WTC11 (cell line): ENCODE data around the gene ZNF205. TPM values are rescaled to one million over a fixed set of nuclear protein-coding genes. Genes with fewer than 3 reads are reported as not detected.

Experiments
- ATAC-seq: fragments of 200-7000 bp; cut with Tn5 transposase; 2 replicates; pipeline ENCODE4 v1.10.0; 2021; ENCODE audit warnings: mild to moderate bottlenecking, moderate library complexity
- CTCF ChIA-PET: fragments of 300-600 bp; sonication (Branson Sonifier 250); formaldehyde crosslinking; loops from one replicate; lab custom pipeline; 2021; ENCODE audit warnings: antibody characterized with exemption; lab: Charles Lee
- POLR2A ChIA-PET: fragments of 350-600 bp; sonication (Branson Sonifier 250); formaldehyde crosslinking; loops from one replicate; lab custom pipeline; 2021; ENCODE audit warnings: antibody characterized with exemption; lab: Charles Lee
- DNase-seq: peaks from one replicate; pipeline ENCODE4 v3.0.0; 2021; ENCODE audit warnings: low spot score
- H3K27ac Mint-ChIP-seq: 2 replicates; pipeline ENCODE4 v1.8.0; 2021; ENCODE audit warnings: mixed read lengths
- H3K27me3 Mint-ChIP-seq: 2 replicates; pipeline ENCODE4 v1.8.0; 2021; ENCODE audit warnings: low read depth, mild to moderate bottlenecking, moderate library complexity, mixed read lengths
- H3K36me3 Mint-ChIP-seq: 2 replicates; pipeline ENCODE4 v1.8.0; 2021; ENCODE audit warnings: mixed read lengths
- H3K4me1 Mint-ChIP-seq: 2 replicates; pipeline ENCODE4 v1.8.0; 2022; ENCODE audit warnings: mixed read lengths
- H3K4me3 Mint-ChIP-seq: 2 replicates; pipeline ENCODE4 v1.8.0; 2021; ENCODE audit warnings: mild to moderate bottlenecking, moderate library complexity, mixed read lengths
- H3K9me3 Mint-ChIP-seq: 2 replicates; pipeline ENCODE4 v1.8.0; 2021; ENCODE audit warnings: mixed read lengths
- ARID4B ChIP-seq: sonication (generic); formaldehyde crosslinking; IDR thresholded peaks from 2 replicates; pipeline ENCODE4 v1.8.0; 2023; ENCODE audit warnings: missing genetic modification reagents, mild to moderate bottlenecking, borderline replicate concordance
- CREB1 ChIP-seq: sonication (generic); formaldehyde crosslinking; IDR thresholded peaks from 2 replicates; pipeline ENCODE4 v1.8.0; 2023; ENCODE audit warnings: mild to moderate bottlenecking, missing genetic modification reagents
- CTCF ChIP-seq: fragments of 200-600 bp; IDR thresholded peaks from 2 replicates; pipeline ENCODE4 v1.8.0; 2022; ENCODE audit warnings: antibody characterized with exemption
- EMX1 ChIP-seq: fragments of 250-450 bp; sonication (Bioruptor Pico); IDR thresholded peaks from 2 replicates; pipeline ENCODE4 v1.8.0; 2021; ENCODE audit warnings: mild to moderate bottlenecking
- ETV6 ChIP-seq: sonication (generic); formaldehyde crosslinking; IDR thresholded peaks from 2 replicates; pipeline ENCODE4 v1.8.1; 2022; ENCODE audit warnings: mild to moderate bottlenecking, missing genetic modification reagents
- HMGA2 ChIP-seq: fragments of 250-450 bp; sonication (Bioruptor Pico); IDR thresholded peaks from 2 replicates; pipeline ENCODE4 v1.4.0; 2021; ENCODE audit warnings: mild to moderate bottlenecking, moderate library complexity
- IRF2 ChIP-seq: sonication (generic); formaldehyde crosslinking; IDR thresholded peaks from 2 replicates; pipeline ENCODE4 v1.8.0; 2022; ENCODE audit warnings: low read depth, missing genetic modification reagents, borderline replicate concordance
- MLX ChIP-seq: sonication (generic); formaldehyde crosslinking; IDR thresholded peaks from 2 replicates; pipeline ENCODE4 v1.8.1; 2023; ENCODE audit warnings: mild to moderate bottlenecking, missing genetic modification reagents, moderate library complexity
- NFYB ChIP-seq: sonication (generic); formaldehyde crosslinking; conservative IDR thresholded peaks from 2 replicates; pipeline ENCODE4 v1.8.0; 2022; ENCODE audit warnings: low read depth, missing genetic modification reagents
- NR3C1 ChIP-seq: sonication (generic); formaldehyde crosslinking; conservative IDR thresholded peaks from 2 replicates; pipeline ENCODE4 v1.8.1; 2023; ENCODE audit warnings: low read depth, mild to moderate bottlenecking, missing genetic modification reagents
- PRRX2 ChIP-seq: fragments of 250-450 bp; sonication (Bioruptor Pico); IDR thresholded peaks from 2 replicates; pipeline ENCODE4 v1.8.0; 2021; ENCODE audit warnings: mild to moderate bottlenecking
- SMAD4 ChIP-seq: sonication (generic); formaldehyde crosslinking; IDR thresholded peaks from 2 replicates; pipeline ENCODE4 v1.8.0; 2022; ENCODE audit warnings: mild to moderate bottlenecking, missing genetic modification reagents
- ZBTB21 ChIP-seq: sonication (generic); formaldehyde crosslinking; IDR thresholded peaks from 2 replicates; pipeline ENCODE4 v1.8.1; 2023; ENCODE audit warnings: mild to moderate bottlenecking, missing genetic modification reagents, borderline replicate concordance
- ZNF263 ChIP-seq: sonication (generic); formaldehyde crosslinking; IDR thresholded peaks from 2 replicates; pipeline ENCODE4 v1.8.1; 2022; ENCODE audit warnings: low read depth, mild to moderate bottlenecking, moderate library complexity, missing genetic modification reagents
- ZNF416 ChIP-seq: fragments of 250-450 bp; sonication (Bioruptor Pico); IDR thresholded peaks from 2 replicates; pipeline ENCODE4 v1.9.0; 2021; ENCODE audit warnings: mild to moderate bottlenecking, inconsistent platforms
- ZNF532 ChIP-seq: fragments of 250-450 bp; sonication (Bioruptor Pico); IDR thresholded peaks from 2 replicates; pipeline ENCODE4 v1.9.0; 2021; ENCODE audit warnings: mild to moderate bottlenecking, borderline replicate concordance
- total RNA-seq: library from RNA; stranded (reverse); gene quantifications from 3 replicates; pipeline ENCODE4 v1.2.3, GENCODE V29; 2021
- TF ChIP-seq, protein P1 (sequence below): sonication (generic); formaldehyde crosslinking; IDR thresholded peaks from 2 replicates; pipeline ENCODE4 v1.8.0; 2022; ENCODE audit warnings: mild to moderate bottlenecking, missing genetic modification reagents
- TF ChIP-seq, protein P2 (sequence below): sonication (generic); formaldehyde crosslinking; conservative IDR thresholded peaks from 2 replicates; pipeline ENCODE4 v1.8.1; 2022; ENCODE audit warnings: mild to moderate bottlenecking, missing genetic modification reagents

Gene ZNF205
- total RNA-seq, 1 experiment from 2014 or later, result 22.7 TPM

- TF ChIP-seq SMAD4 (CRISPR knock-in tag), result no peak
- TF ChIP-seq NR3C1 (CRISPR knock-in tag), result no peak
- no peak for TF ChIP-seq MLX (CRISPR knock-in tag)
- no peak for TF ChIP-seq ZNF416 (CRISPR knock-in tag)
- no peak for TF ChIP-seq ARID4B (CRISPR knock-in tag)
- no peak for TF ChIP-seq ZBTB21
- TF ChIP-seq, protein P1, sequence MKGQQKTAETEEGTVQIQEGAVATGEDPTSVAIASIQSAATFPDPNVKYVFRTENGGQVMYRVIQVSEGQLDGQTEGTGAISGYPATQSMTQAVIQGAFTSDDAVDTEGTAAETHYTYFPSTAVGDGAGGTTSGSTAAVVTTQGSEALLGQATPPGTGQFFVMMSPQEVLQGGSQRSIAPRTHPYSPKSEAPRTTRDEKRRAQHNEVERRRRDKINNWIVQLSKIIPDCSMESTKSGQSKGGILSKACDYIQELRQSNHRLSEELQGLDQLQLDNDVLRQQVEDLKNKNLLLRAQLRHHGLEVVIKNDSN (CRISPR knock-in tag), result no peak; the same call in 1 of the 2 replicates
- TF ChIP-seq, protein P2, sequence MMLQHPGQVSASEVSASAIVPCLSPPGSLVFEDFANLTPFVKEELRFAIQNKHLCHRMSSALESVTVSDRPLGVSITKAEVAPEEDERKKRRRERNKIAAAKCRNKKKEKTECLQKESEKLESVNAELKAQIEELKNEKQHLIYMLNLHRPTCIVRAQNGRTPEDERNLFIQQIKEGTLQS, result no peak
- no peak for TF ChIP-seq ZNF263
- no peak for TF ChIP-seq HMGA2 (CRISPR knock-in tag)
- no peak; the same call in 1 of the 2 replicates for TF ChIP-seq CREB1 (CRISPR knock-in tag)
- no peak for TF ChIP-seq IRF2
- no peak for TF ChIP-seq NFYB (CRISPR knock-in tag)
- TF ChIP-seq PRRX2, result no peak
- no peak for TF ChIP-seq ETV6 (CRISPR knock-in tag)
- no peak for TF ChIP-seq EMX1
- TF ChIP-seq, all 79 proteins: peak for 8
These were observed 12.5 kb upstream of the ZNF205 start (continued) for GRCh38 chr16:3099732-3100499.

DNA sequence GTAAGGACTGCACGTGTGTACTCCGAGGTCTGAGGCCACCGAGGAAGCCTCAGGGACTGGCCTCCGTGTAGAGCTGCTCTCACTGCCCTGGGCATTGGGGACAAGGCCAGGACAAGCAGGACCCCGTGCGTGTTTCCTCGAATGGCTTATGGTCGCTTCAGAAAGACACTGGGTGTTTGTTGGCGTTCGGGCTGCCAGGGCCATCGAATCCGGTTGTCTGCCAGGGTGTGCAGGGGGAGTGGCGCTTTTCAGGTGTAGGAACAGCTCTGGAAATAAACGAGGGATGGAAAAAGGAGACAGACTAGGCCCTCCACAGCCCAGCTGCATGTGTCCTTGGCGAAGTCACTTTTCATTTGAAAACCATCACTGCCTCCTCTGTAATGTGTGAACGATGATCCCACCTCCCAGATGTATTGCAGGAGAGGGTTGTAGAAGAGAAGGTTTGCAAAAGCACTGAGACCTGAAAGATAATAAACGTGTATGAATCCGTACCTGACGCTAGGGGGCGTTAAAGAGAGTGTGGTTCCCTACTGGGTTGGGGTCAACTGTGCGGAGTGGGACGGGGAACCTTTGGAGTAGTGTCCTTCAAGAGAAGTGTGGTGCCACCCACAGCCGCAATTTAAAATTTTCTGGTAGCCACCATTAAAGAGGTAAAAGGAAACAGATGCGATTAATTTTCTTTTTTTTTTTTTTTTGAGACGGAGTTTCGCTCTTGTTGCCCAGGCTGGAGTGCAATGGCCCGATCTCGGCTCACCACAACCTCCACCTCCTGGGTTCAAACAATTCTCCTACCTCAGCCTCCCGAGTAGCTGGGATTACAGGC, 11.2 kb upstream of the ZNF205 start:
- ATAC-seq (no peak), DNase-seq (peak; percentile 61)
- Mint-ChIP-seq H3K9me3 (no peaks in the 10 kb centered on the region), H3K27me3 (no peaks in the 10 kb centered on the region; the same call in 1 of the 2 replicates), H3K4me1 (peaks cover 64% of the 10 kb centered on the region), H3K27ac (peak overlapping the region; percentile 99), H3K36me3 (peaks cover 9% of the 10 kb centered on the region), H3K4me3 (peak overlapping the region; percentile 61)
- ChIA-PET POLR2A (interaction anchor here (1.2 to 3.2 kb wide), 7 partner anchors 16 to 92 kb away, joined by 3 to 14 read pairs (median 5); partner anchors contain the start of genes HCFC1R1, THOC6, TNFRSF12A and ZNF213), CTCF (interaction anchor here (0.7 to 8.5 kb wide), 18 partner anchors 8 to 100 kb away, joined by 3 to 68 read pairs (median 8); partner anchors contain the start of genes TNFRSF12A, ZNF205 and ZNF213)
- TF ChIP-seq ZNF532 (CRISPR knock-in tag) (no peak), CTCF (peak; percentile 77), NFYB (CRISPR knock-in tag) (no peak)
